OCI-LY7 (cell line): ENCODE data around the gene ZW10.

Experiments
- EZH2phosphoT487 ChIP-seq: fragments of 200-600 bp; sonication (generic); IDR thresholded peaks from 2 replicates; pipeline ENCODE4 v1.6.1; 2018; ENCODE audit warnings: low read depth, borderline replicate concordance, mild to moderate bottlenecking, mixed run types, antibody characterized with exemption, low read length, moderate library complexity, mixed read lengths
- TF ChIP-seq, protein P1 (sequence below): fragments of 200-600 bp; sonication (generic); conservative IDR thresholded peaks from 2 replicates; pipeline ENCODE4 v1.5.1; 2014; ENCODE audit warnings: mild to moderate bottlenecking, antibody characterized with exemption, low read length, moderate library complexity, mixed read lengths

DNA sequence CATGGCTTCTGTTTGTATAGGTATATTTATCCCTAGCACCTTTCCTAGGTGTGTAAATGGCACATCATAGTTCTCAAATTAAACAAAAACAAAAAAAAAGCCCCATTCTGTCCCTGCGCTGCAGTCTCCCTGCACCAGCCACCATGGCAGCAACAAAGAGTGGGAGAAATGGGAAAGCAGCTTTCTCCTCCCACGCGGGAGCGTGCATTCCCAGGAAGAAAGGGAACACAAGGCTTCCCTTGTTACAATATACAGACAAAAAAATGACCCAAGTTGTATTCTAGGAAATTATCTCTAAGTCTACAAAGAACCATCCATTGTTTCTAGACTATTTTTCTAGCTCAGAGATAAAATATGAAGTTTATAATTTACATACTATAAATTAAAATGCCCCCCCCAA lies 51.3 kb downstream of the ZW10 start:
- TF ChIP-seq, protein P1, sequence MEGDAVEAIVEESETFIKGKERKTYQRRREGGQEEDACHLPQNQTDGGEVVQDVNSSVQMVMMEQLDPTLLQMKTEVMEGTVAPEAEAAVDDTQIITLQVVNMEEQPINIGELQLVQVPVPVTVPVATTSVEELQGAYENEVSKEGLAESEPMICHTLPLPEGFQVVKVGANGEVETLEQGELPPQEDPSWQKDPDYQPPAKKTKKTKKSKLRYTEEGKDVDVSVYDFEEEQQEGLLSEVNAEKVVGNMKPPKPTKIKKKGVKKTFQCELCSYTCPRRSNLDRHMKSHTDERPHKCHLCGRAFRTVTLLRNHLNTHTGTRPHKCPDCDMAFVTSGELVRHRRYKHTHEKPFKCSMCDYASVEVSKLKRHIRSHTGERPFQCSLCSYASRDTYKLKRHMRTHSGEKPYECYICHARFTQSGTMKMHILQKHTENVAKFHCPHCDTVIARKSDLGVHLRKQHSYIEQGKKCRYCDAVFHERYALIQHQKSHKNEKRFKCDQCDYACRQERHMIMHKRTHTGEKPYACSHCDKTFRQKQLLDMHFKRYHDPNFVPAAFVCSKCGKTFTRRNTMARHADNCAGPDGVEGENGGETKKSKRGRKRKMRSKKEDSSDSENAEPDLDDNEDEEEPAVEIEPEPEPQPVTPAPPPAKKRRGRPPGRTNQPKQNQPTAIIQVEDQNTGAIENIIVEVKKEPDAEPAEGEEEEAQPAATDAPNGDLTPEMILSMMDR: no peak
- TF ChIP-seq EZH2phosphoT487: no peak
